Transverse colon (tissue), 4 donors: ENCODE measurements around the gene ILF2.

Source experiments
- CTCF ChIP-seq, 5 experiments: fragments of 200-600 bp in 3 of 5; fragments of 450-650 bp in 2 of 5; sonication (generic) in 3 of 5; IDR thresholded peaks; 1 replicate in 2 of 5; 2 replicates in 3 of 5; pipeline ENCODE4 v1.5.1; 2016 to 2017; ENCODE audit warnings: antibody characterized with exemption in 5 of 5, inconsistent platforms in 3 of 5, mild to moderate bottlenecking in 2 of 5, moderate library complexity in 1 of 5
- POLR2A ChIP-seq: fragments of 450-650 bp; IDR thresholded peaks from one replicate; pipeline ENCODE4 v1.6.1; 2016; ENCODE audit warnings: antibody characterized with exemption, mild to moderate bottlenecking, moderate library complexity
- POLR2AphosphoS5 ChIP-seq, 3 donors: sonication (generic); formaldehyde crosslinking; IDR thresholded peaks; one replicate each; pipeline ENCODE4 v1.6.1; 2016; ENCODE audit warnings: antibody characterized with exemption in 3 of 3

GRCh38 chr1:153698923-153699714, 28.3 kb upstream of the ILF2 start:
- TF ChIP-seq POLR2A, result no peak
- TF ChIP-seq POLR2AphosphoS5 (IDR thresholded peaks at IDR 0.05), result no peak
- TF ChIP-seq CTCF (IDR thresholded peaks at IDR 0.05), result no peak
